K562 treated with DMSO at 1 percent for 4 hours (cell line): ENCODE measurements around the gene COL1A1. TPM values are rescaled to one million over a fixed set of nuclear protein-coding genes. Genes with fewer than 3 reads are reported as not detected.

Experiments
- total RNA-seq: library from RNA; unstranded; fragments of 300-600 nt; gene quantifications from 2 replicates; pipeline ENCODE4 v1.2.3, GENCODE V29; 2022; ENCODE audit not compliant: insufficient read depth

The COL1A1 gene
- 0.63 and 0.67 TPM in 2 replicates for total RNA-seq

GRCh38 chr17:50201276-50201854 is at the start of gene COL1A1:
Gene COL1A1 (minus strand): TSS chr17:50201631. CDS start chr17:50201513, 118 bp downstream.

GRCh38 chr17:50165867-50166517 is 35.4 kb downstream of the COL1A1 start, which contains the start of gene SGCA:
Gene SGCA (plus strand): TSS chr17:50166005. CDS start chr17:50166041, 36 bp downstream.

GRCh38 chr17:50150354-50151040 is 50.9 kb downstream of the COL1A1 start, which contains the start of gene PPP1R9B:
Gene PPP1R9B (minus strand): TSS chr17:50150677. CDS start chr17:50150513, 164 bp downstream.

Other genes starting within 250 kb of the COL1A1 start
- gene DLX4, start 232.4 kb downstream of the COL1A1 start, total RNA-seq = 4.7 and 8.6 TPM in 2 replicates
- not detected in 2 replicates for gene DLX3, start 206.4 kb downstream of the COL1A1 start, total RNA-seq
- 2.7 TPM in 1 of 2 replicates, not detected in the other for gene ITGA3, start 145.5 kb downstream of the COL1A1 start, total RNA-seq
- gene PDK2, start 106.3 kb downstream of the COL1A1 start, total RNA-seq = 2.1 TPM in 1 of 2 replicates, not detected in the other
- 0.29 TPM in 1 of 2 replicates, not detected in the other for gene SAMD14, start 71.5 kb downstream of the COL1A1 start, total RNA-seq
- gene PPP1R9B, start 51.0 kb downstream of the COL1A1 start, total RNA-seq = 21.4 and 26.4 TPM in 2 replicates
- not detected in 2 replicates for gene SGCA, start 35.6 kb downstream of the COL1A1 start, total RNA-seq
- 1.3 TPM in 1 of 2 replicates, not detected in the other for gene TMEM92, start 72.8 kb upstream of the COL1A1 start, total RNA-seq
- gene XYLT2, start 144.5 kb upstream of the COL1A1 start, total RNA-seq = 7.5 and 7.7 TPM in 2 replicates
- gene MRPL27, start 171.6 kb upstream of the COL1A1 start, total RNA-seq = 55.0 and 62.6 TPM in 2 replicates
- 12.6 and 13.4 TPM in 2 replicates for gene EME1, start 171.6 kb upstream of the COL1A1 start, total RNA-seq
- gene LRRC59, start 195.9 kb upstream of the COL1A1 start, total RNA-seq = 188 TPM in 2 replicates
- gene ACSF2, start 224.6 kb upstream of the COL1A1 start, total RNA-seq = 20.7 and 28.9 TPM in 2 replicates